Stimulated activated CD4-positive, alpha-beta T cell treated with anti-CD3 and anti-CD28 coated beads, Interleukin-15, amount 100 ng/mL, for 1 hour (primary cell): ENCODE results near the gene HSPA2.
"Not testable (repeated sequence)": the region's sequence is repeated elsewhere in the genome, so short reads cannot be mapped to it uniquely, and the experiment has no call there.

Experiments used
- DNase-seq, 2 donors: peaks; one replicate each; pipeline ENCODE4 v3.0.0-alpha.2; 2020; ENCODE audit warnings: low read depth in 1 of 2, low spot score in 1 of 2

The HSPA2 gene

DNA sequence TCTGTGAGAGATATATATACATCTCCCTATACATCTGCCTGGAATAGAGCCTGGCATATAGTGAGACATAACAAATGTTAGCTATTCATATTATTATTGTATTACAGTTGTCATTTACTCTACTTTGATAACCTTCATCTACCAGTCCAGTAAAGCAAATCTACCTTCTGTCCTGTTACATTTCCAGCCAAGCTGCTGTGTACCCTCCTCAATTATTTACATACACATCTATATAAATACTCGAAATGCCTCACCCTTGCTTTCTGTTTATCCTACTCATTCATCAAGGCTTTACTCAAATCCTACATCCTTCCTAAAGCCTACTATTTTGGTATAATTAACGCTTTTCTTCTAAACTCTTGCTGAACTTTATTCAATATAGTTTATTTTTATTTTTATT lies 27.3 kb upstream of the HSPA2 start:
- no peak for DNase-seq

GRCh38 chr14:64515053-64515452 lies 25.5 kb upstream of the HSPA2 start:
- no peak for DNase-seq

- no peak for DNase-seq
Measured at GRCh38 chr14:64516969-64517368, 23.6 kb upstream of the HSPA2 start.

DNA sequence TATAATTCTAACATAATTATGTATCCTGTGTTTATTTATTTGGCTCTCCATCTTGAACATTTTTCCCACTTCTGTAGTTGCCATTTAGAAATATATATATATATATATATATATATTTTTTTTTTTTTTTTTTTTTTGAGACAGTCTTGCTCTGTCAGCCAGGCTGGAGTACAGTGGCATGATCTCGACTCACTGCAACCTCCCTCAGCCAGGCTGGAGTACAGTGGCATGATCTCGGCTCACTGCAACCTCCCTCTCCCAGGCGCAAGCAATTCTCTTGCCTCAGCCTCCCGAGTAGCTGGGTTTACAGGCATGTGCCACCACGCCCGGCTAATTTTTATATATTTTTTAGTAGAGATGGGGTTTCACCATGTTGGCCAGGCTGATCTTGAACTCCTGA lies 22.9 kb upstream of the HSPA2 start:
- not testable (repeated sequence) for DNase-seq

- no peak for DNase-seq
Measured at GRCh38 chr14:64518229-64518628, 22.3 kb upstream of the HSPA2 start.

GRCh38 chr14:64520699-64521098 lies 19.8 kb upstream of the HSPA2 start:
- DNase-seq, result no peak

DNA sequence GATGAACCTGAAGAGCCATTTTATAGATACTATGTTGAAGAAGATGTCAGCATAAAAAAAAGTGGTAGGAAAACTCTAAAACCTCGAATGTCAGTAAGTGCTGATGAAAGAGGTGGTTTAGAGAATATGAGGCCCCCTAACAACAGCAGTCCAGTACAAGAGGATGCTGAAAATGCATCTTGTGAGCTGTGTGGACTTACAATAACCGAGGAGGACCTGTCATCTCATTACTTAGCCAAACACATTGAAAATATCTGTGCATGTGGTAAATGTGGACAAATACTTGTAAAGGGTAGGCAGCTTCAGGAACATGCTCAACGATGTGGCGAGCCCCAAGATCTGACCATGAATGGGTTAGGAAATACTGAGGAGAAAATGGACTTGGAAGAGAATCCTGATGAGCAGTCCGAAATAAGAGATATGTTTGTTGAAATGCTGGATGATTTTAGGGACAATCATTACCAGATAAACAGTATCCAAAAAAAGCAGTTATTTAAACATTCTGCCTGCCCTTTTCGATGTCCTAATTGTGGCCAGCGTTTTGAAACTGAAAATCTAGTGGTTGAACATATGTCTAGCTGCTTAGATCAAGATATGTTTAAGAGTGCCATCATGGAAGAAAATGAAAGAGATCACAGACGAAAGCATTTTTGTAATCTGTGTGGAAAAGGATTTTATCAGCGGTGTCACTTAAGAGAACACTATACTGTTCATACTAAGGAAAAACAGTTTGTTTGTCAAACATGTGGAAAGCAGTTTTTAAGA lies 17.8 kb upstream of the HSPA2 start:
- no peak for DNase-seq

DNA sequence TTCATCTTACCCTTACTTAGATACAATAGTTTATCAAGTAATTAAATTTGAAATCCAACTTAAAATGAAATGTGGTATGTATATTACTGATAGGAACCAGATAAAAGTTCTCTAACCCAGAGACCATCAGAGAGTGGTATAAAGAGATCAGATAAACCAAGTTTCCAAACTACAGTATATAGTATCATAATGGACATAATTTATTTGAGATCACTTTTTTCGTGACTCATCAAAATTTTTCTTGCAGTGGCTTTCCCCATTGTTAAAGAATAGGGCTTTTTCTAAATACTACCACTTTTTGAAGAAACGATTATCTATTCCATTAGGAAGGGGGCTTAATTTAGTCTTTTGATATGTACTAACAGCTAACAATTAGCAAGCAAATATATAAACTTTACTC lies 15.2 kb upstream of the HSPA2 start:
- DNase-seq, result no peak

- DNase-seq, result no peak
Measured at GRCh38 chr14:64531567-64531966, 9.0 kb upstream of the HSPA2 start.

DNA sequence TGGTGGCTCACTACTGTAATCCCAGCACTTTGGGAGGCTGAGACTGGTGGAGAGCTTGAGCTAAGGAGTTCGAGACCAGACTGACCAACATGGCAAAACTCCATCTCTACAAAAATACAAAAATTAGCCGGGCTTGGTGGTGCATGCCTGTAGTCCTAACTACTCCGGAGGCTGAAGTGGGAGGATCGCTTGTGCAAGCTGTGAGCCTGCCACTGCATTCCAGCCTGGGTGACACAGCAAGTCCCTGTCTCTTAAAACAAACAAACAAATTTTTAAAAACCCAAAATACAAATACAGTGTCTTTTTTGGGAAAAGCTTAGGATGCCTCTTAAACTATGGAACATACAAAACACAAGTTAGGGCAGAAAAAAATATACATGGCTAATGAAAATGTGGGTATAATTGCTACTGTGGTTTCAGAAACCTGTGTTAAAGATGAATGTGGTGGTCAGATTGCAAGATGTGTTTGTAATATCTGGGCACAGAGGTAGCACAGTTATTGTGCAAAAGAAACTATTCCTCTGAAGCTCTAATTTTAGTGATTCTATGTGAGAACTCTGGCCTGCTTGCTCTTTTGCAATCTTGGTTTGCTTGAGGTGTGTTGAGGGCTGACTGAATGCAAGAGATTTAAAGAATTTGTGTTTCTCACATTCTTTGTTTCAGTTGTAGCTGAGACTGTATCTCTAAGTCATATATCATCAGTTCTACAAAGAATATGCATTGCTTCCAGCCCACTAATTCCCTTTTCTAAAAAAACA lies 3.9 kb upstream of the HSPA2 start:
- DNase-seq, result no peak

- DNase-seq, result peak in 1 of 2 donors; percentile 1
Measured at GRCh38 chr14:64541261-64541971, 875 bp downstream of the HSPA2 start.

- DNase-seq, result no peak
Measured at GRCh38 chr14:64541972-64542835, 1.7 kb downstream of the HSPA2 start.

DNA sequence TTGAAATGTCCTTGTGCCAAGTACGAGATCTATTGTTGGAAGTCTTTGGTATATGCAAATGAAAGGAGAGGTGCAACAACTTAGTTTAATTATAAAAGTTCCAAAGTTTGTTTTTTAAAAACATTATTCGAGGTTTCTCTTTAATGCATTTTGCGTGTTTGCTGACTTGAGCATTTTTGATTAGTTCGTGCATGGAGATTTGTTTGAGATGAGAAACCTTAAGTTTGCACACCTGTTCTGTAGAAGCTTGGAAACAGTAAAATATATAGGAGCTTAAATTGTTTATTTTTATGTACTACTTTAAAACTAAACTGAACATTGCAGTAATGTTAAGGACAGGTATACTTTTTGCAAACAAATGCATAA lies 2.3 kb downstream of the HSPA2 start:
- no peak for DNase-seq

DNA sequence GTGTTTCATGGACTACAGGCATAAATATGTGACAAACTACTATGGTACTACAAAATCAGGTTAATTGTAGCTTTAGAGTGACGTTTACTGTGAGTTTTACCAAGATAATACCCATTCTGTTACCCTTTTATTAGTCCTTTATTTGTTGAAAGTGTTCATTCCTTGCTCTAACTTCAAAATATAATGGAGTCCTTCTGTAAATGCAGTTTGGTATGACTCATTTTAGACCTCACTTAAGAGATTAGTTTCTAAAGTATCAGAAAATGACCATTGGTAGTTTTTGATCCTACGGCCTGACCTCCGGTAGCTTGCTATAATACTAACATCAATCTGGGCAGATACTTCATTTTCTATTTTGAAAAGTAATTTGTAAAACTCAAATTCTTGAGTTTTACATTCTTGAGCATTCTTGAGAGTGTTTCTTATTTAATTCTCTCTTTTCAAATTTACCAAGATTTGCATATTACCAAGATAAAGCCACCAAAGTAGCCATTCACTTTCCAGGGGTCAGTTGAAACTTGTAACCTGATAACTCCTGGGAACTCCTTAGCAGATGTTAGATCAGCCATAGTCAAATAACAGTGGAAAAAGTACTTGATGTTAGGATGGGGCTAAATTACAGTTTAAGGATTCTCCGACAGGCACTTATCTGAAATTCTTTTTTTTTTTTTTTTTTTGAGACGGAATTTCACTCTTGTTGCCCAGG lies 4.2 kb downstream of the HSPA2 start:
- no peak for DNase-seq

GRCh38 chr14:64549016-64549415 lies 8.5 kb downstream of the HSPA2 start:
- DNase-seq, result no peak

DNA sequence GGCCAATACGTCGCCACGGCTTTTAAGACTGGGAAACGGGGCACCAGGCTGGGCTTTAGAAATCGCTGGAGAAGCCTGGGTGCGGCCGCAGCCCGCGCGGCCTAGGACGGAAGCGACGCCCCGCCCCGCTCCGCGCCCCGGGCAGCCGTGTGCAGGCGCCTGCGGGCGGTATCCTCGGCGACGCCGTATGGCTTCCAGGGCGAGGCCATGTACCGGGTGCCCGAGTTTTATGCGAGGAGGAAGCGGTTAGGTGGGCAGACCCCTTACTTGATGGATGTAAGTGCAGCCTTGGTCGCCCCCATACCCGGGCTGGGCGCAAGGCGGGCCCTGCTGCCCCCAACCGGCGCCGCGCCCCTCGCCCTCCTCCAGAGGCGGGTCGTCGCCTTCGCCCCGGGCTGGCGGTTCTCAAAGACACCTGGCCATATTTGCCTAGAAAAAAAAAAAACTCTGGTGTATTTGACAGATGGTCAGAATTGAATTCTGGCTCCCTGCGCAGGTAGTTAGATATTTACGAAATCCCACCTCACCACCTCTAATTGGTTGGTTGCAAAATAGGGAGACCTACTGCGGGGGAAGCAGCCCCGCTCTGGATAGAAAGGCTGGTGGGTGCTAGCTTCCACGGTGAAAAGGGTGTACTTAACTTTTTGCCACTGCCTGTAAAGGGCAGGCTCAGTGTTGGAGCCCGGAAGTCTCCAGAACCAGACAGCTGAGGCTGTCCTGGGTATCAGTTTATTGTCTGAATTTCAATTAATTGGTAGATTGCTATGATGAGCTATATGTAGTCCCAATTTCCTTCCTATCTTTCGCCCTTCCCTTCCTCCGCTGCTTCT lies 9.5 kb downstream of the HSPA2 start, which contains the start of gene PPP1R36:
Gene PPP1R36, plus strand, starts transcription at position 171 of the 830 bp plus-strand sequence. Its CDS starts 37 bp downstream, at position 208.
- DNase-seq, result peak in 1 of 2 donors; percentile 31

GRCh38 chr14:64550621-64551333 lies 10.2 kb downstream of the HSPA2 start:
- DNase-seq, result no peak

DNA sequence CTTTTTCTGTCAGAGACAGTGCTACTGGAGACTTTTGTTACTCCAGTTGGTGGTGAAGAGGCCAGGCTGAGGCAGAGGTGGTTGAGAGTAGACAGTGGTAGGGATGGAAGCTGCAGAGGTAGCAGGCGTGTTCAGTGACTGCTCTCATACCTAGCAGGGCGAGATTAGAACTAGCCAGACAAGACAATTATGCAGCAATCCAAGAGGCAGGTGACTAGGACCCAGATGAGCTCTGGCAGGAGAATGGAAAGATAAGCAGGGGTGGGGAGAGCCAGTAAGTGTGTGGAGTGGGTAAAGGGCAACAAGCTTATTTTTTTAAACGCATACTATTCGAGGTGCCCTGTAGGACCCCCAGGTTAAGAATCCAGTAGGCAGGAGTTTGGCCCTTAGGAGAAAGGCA lies 14.0 kb downstream of the HSPA2 start:
- DNase-seq, result no peak

GRCh38 chr14:64556526-64556925 lies 16.0 kb downstream of the HSPA2 start:
- no peak for DNase-seq
